OCI-LY7 (cell line): ENCODE data around the gene S100A6. TPM values are rescaled to one million over a fixed set of nuclear protein-coding genes. Genes with fewer than 3 reads are reported as not detected.

Source experiments
- BruUV-seq: library from RNA; stranded (reverse); fragments of 400-500 nt; replicated peaks from 2 replicates; lab custom pipeline; 2021; lab: Mats Ljungman, UMichigan
- CTCF ChIA-PET: fragments of 300-600 bp; sonication (Branson Sonifier 250); formaldehyde crosslinking; loops from one replicate; lab custom pipeline; 2022; ENCODE audit warnings: antibody characterized with exemption; ENCODE audit not compliant: unreplicated experiment; lab: Charles Lee
- POLR2A ChIA-PET: fragments of 300-600 bp; sonication (Branson Sonifier 250); formaldehyde crosslinking; loops from one replicate; lab custom pipeline; 2022; ENCODE audit warnings: antibody characterized with exemption; lab: Charles Lee
- DNase-seq: peaks from one replicate; pipeline ENCODE4 v3.0.0-alpha.2; 2015; ENCODE audit warnings: low spot score
- H2AFZ ChIP-seq: fragments of 200-600 bp; sonication (generic), shearing (Covaris generic); 2 replicates; pipeline ENCODE4 v1.6.1; 2014; ENCODE audit warnings: mild to moderate bottlenecking, antibody characterized with exemption, low read length, moderate library complexity
- H3K27ac ChIP-seq: fragments of 200-600 bp; sonication (generic); 2 replicates; pipeline ENCODE4 v1.5.1; 2014; ENCODE audit warnings: mixed run types, low read depth, mild to moderate bottlenecking, moderate library complexity, low read length, inconsistent platforms; ENCODE audit not compliant: poor library complexity, severe bottlenecking
- H3K36me3 ChIP-seq: fragments of 200-600 bp; sonication (generic); 2 replicates; pipeline ENCODE4 v1.6.1; 2014; ENCODE audit warnings: mild to moderate bottlenecking, antibody characterized with exemption, low read length, moderate library complexity, mixed read lengths; ENCODE audit not compliant: insufficient read depth
- H3K4me1 ChIP-seq: fragments of 200-600 bp; sonication (generic); 2 replicates; pipeline ENCODE4 v1.5.1; 2014; ENCODE audit warnings: mild to moderate bottlenecking, low read length; ENCODE audit not compliant: insufficient read depth, poor library complexity, severe bottlenecking
- H3K4me2 ChIP-seq: fragments of 200-600 bp; sonication (generic); 2 replicates; pipeline ENCODE4 v1.6.1; 2014; ENCODE audit warnings: mild to moderate bottlenecking, low read length
- H3K4me3 ChIP-seq: fragments of 200-600 bp; sonication (generic); 2 replicates; pipeline ENCODE4 v1.5.1; 2014; ENCODE audit warnings: mild to moderate bottlenecking, low read depth, low read length; ENCODE audit not compliant: poor library complexity, severe bottlenecking
- H3K79me2 ChIP-seq: fragments of 200-600 bp; sonication (generic); 2 replicates; pipeline ENCODE4 v1.6.1; 2016; ENCODE audit warnings: low read depth, mild to moderate bottlenecking, low read length, moderate library complexity, mixed read lengths; ENCODE audit not compliant: insufficient read depth
- H3K9me2 ChIP-seq: fragments of 200-600 bp; sonication (generic); 2 replicates; pipeline ENCODE4 v1.6.1; 2016; ENCODE audit warnings: mild to moderate bottlenecking, low read length, mixed read lengths; ENCODE audit not compliant: insufficient read depth
- H3K9me3 ChIP-seq: fragments of 200-600 bp; sonication (generic); 2 replicates; pipeline ENCODE4 v1.6.1; 2014; ENCODE audit warnings: mild to moderate bottlenecking, mixed run types, low read length, mixed read lengths
- H4K20me1 ChIP-seq: fragments of 200-600 bp; sonication (generic); 2 replicates; pipeline ENCODE4 v1.6.1; 2014; ENCODE audit warnings: mild to moderate bottlenecking, antibody characterized with exemption, low read length, moderate library complexity, mixed read lengths; ENCODE audit not compliant: insufficient read depth
- CTCF ChIP-seq: fragments of 200-600 bp; sonication (generic); conservative IDR thresholded peaks from 2 replicates; pipeline ENCODE4 v1.5.1; 2014; ENCODE audit warnings: mild to moderate bottlenecking, antibody characterized with exemption, low read length, moderate library complexity, mixed read lengths
- EZH2phosphoT487 ChIP-seq: fragments of 200-600 bp; sonication (generic); IDR thresholded peaks from 2 replicates; pipeline ENCODE4 v1.6.1; 2018; ENCODE audit warnings: low read depth, borderline replicate concordance, mild to moderate bottlenecking, mixed run types, antibody characterized with exemption, low read length, moderate library complexity, mixed read lengths
- intact Hi-C: fragments of 100-400 bp; cut with micrococcal nuclease; formaldehyde crosslinking; loops from one replicate; pipeline ENCODE4 v1.10.0; 2022; ENCODE audit not compliant: unreplicated experiment
- total RNA-seq, 2 experiments: library from RNA; depleted of rRNA in 1 of 2; stranded (reverse); fragments of >200 nt in 1 of 2; shearing (Covaris generic) in 1 of 2; gene quantifications; 2 replicates each; pipeline ENCODE4 v1.2.3, GENCODE V29; 2014 to 2022

S100A6 gene
- total RNA-seq, 2 experiments from 2014 or later = not detected

- no peaks in the 10 kb centered on the region for H3K9me2 ChIP-seq
- no peaks in the 10 kb centered on the region for H3K9me3 ChIP-seq
- H2AFZ ChIP-seq = peak within 1 kb of the TSS; percentile 8; the same call in 1 of the 2 replicates
- CTCF ChIA-PET = no interaction called here
- H3K27ac ChIP-seq = no peak within 1 kb of the TSS
- H3K79me2 ChIP-seq = no peaks in the 10 kb centered on the region
- intact Hi-C loops = no loop called here
- no TSS peak for BruUV-seq
- TF ChIP-seq CTCF (no peak), EZH2phosphoT487 (no peak)
- no peak within 1 kb of the TSS for H3K4me3 ChIP-seq
- no peak for DNase-seq
- no peaks in the 10 kb centered on the region for H3K36me3 ChIP-seq
- POLR2A ChIA-PET = no interaction called here
- peaks cover 4% of the 10 kb centered on the region for H3K4me1 ChIP-seq
- H4K20me1 ChIP-seq = no peaks in the 10 kb centered on the region
- no peak within 1 kb of the TSS for H3K4me2 ChIP-seq
These were observed 30.0 kb upstream of the S100A6 start, which contains the start of gene S100A2 for GRCh38 chr1:153565529-153566374. TSS of gene S100A2 (minus strand) at chr1:153565844. CDS start at chr1:153563877, 1,967 bp downstream.

GRCh38 chr1:153563991-153564390, 28.2 kb upstream of the S100A6 start:
- Histone ChIP-seq H3K4me2 (no peak overlapping the region), H3K79me2 (no peaks in the 10 kb centered on the region), H3K4me1 (peaks cover 4% of the 10 kb centered on the region), H4K20me1 (no peaks in the 10 kb centered on the region), H3K9me2 (no peaks in the 10 kb centered on the region), H3K9me3 (no peaks in the 10 kb centered on the region), H3K36me3 (no peaks in the 10 kb centered on the region), H3K4me3 (no peak overlapping the region), H3K27ac (no peak overlapping the region), H2AFZ (no peak overlapping the region)
- intact Hi-C loops = no loop called here
- TF ChIP-seq EZH2phosphoT487 = no peak
- no peak for TF ChIP-seq CTCF
- POLR2A ChIA-PET = no interaction called here
- CTCF ChIA-PET = interaction anchor here (1.2 kb wide), 1 partner anchor 35 kb away, joined by 3 read pairs; no protein-coding TSS in a partner anchor
- no peak for DNase-seq
- BruUV-seq = no TSS peak

DNA sequence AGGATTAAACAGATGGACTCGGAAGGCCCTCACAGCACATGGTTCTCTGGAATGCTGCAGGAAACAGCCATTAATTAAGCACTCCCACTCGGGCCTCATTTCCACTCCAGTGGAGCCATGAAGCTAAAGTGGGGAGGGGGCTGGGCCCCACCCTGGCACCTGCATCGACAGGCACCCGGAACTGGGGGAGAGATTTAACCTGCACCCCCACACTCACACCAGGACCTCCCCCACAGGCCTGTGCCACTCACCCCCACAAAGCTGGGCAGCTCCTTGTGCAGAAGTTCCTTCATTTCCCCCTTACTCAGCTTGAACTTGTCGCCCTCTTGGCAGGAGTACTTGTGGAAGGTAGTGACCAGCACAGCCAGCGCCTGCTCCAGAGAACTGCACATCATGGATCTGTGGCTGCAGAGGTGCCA, 27.7 kb upstream of the S100A6 start:
- CTCF ChIA-PET = interaction anchor here (1.2 kb wide), 1 partner anchor 36 kb away, joined by 3 read pairs; no protein-coding TSS in a partner anchor
- no TSS peak for BruUV-seq
- POLR2A ChIA-PET = no interaction called here

More for the DNA sequence above, 27.7 kb upstream of the S100A6 start:
- no peaks in the 10 kb centered on the region for H3K9me3 ChIP-seq
- no peak overlapping the region for H2AFZ ChIP-seq
- H3K79me2 ChIP-seq = no peaks in the 10 kb centered on the region
- no peaks in the 10 kb centered on the region for H3K36me3 ChIP-seq
- TF ChIP-seq CTCF (no peak), EZH2phosphoT487 (no peak)
- H3K9me2 ChIP-seq = no peaks in the 10 kb centered on the region
- no peaks in the 10 kb centered on the region for H3K4me1 ChIP-seq
- no peaks in the 10 kb centered on the region for H4K20me1 ChIP-seq
- no peak overlapping the region for H3K4me3 ChIP-seq
- intact Hi-C loops = no loop called here
- H3K27ac ChIP-seq = no peak overlapping the region
- H3K4me2 ChIP-seq = no peak overlapping the region
- no peak for DNase-seq
